GM19023 (cell line): ENCODE data around the gene NUTM2F.
A peak's percentile ranks its signal among the peaks of the same experiment; 100 is the strongest.
"Not testable (repeated sequence)": the region's sequence is repeated elsewhere in the genome, so short reads cannot be mapped to it uniquely, and the experiment has no call there.

Experiments
- ATAC-seq: cut with Tn5 transposase; IDR thresholded peaks from one replicate; pipeline ENCODE4 v1.9.1; 2021; ENCODE audit warnings: mild to moderate bottlenecking, moderate library complexity; ENCODE audit not compliant: unreplicated experiment

Gene NUTM2F, protein sequence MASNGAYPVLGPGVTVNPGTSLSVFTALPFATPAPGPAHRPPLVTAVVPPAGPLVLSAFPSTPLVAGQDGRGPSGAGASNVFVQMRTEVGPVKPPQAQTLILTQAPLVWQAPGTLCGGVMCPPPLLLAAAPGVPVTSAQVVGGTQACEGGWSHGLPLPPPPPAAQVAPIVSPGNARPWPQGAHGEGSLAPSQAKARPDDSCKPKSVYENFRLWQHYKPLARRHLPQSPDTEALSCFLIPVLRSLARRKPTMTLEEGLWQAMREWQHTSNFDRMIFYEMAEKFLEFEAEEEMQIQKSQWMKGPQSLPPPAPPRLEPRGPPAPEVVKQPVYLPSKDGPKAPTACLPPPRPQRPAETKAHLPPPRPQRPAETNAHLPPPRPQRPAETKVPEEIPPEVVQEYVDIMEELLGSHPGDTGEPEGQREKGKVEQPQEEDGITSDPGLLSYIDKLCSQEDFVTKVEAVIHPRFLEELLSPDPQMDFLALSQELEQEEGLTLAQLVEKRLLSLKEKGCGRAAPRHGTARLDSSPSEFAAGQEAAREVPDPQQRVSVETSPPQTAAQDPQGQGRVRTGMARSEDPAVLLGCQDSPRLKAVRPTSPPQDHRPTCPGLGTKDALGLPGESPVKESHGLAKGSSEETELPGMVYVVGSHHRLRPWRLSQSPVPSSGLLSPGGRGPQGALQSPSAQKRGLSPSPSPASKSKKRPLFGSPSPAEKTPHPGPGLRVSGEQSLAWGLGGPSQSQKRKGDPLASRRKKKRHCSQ

DNA sequence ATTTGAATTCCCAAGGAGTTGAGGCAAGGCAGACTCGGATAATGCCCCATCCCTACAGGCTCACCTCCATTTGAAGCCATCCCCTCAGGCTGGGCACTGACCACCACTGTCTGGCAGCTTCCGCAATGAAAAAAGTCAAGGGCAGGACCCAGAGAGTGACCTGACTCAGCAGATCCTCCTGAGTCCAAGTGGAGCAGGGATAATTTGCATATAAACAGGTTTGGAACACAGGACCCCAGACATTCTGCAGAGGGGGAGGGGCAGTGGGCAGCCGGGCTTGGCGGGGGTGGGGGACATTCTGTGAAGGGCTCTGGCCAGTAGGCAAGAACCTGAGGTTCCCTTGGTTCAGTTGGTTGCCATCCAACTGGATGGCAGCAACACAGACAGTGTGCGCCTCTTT is at the start of gene NUTM2F:
Gene NUTM2F (minus strand): TSS at position 101 of the 400 bp plus-strand sequence. CDS start 21 bp downstream, at position 80.
- not testable (repeated sequence) for ATAC-seq

DNA sequence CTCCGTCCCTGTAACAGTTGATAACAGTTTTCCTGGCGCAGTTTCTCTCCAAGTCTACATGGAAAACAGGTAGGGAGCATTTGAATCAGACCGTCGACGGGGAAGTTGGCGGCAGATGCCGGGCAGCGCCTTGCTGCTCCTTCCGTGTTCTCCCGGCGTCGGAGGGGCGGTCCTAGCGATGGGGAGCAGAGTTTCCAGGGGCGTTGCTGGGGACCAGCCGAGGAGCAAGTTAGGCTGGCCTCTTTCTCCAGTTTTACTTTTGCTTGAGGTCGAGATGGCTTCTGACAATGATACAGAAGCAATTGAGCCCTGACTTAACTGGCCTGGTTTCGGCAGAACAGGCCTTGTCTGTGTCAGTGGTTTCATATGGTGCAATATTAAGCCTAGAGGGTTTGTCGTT is 46.8 kb upstream of the NUTM2F start:
- peak; percentile 66 for ATAC-seq

- peak; percentile 91 for ATAC-seq
Measured at GRCh38 chr9:94374176-94375056, 46.0 kb upstream of the NUTM2F start.

DNA sequence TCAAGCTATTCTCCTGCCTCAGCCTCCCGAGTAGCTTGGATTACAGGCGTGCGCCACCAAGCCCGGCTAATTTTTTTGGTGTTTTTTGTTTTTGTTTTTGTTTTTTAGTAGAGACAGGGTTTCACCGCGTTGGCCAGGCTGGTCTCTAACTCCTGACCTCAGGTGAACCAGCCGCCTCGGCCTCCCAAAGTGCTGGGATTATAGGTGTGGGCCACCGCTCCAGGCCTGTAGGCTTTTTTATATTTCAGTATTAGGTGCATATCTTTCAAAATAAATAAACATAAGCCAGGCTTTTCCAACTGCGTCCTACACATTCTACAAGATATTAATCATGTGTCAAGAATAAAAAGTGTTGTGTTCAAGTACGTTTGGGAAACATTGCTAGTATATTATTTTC is 45.3 kb upstream of the NUTM2F start:
- ATAC-seq = not testable (repeated sequence)

DNA sequence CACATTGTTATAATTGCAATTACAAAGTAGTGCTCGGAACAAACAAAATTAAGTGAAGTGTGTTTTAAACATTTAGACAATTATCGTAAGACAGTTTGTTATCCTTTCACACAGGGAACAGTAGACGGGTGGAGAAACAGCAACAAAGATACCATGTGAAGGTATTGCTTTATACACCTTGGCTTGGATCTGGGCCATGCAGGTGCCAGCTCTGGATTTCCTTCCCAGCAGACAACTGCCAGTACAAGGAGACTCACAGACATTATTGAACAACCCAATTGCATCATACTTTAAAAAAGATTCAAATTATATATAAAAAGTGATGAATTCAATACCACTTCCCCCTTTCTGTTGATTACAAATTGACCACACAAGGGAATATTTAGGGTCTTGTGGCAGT is 41.8 kb upstream of the NUTM2F start:
- ATAC-seq = not testable (repeated sequence)

DNA sequence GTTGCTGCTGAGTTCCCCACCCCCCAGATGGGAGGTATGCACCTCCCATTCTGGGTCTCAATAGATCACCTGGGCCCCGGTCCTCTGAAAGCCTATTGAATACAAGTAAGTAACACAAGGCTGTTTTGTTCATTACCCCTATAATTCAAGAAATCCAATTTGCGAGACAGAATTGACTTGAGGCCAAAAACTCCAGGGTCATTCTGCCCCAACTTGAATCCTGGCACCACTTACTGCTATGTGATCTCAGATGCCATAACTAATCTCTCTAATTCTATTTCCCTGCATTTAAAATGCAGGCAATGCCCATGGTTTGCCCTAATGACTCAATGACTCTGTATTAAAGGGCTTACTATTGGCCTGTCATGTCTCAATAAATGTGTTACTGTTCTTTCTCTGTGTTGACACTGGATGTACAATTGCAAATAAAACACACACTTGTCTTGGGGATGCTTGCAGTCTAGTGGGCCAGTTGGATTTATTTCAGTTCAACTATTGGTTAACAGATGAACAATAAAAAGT is 35.7 kb upstream of the NUTM2F start:
- not testable (repeated sequence) for ATAC-seq

DNA sequence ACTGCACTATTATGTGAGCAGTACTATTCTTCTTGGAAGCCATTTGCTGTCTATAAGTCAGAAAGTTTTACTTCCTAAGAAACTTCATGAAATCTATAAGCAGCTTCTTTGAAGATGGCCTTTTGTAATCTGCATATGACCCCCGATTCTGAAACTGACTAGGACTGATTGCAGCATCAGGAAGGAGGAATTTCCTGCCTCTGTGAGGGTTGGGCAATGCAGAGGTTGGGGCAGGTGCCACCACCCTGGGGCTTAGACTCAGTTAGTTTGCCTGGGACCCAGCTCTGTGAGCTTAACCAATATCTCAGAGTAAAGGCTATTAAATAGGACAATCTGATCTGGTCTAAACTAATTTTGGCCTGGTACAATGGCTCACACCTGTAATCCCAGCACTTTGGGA is 28.7 kb upstream of the NUTM2F start:
- not testable (repeated sequence) for ATAC-seq

DNA sequence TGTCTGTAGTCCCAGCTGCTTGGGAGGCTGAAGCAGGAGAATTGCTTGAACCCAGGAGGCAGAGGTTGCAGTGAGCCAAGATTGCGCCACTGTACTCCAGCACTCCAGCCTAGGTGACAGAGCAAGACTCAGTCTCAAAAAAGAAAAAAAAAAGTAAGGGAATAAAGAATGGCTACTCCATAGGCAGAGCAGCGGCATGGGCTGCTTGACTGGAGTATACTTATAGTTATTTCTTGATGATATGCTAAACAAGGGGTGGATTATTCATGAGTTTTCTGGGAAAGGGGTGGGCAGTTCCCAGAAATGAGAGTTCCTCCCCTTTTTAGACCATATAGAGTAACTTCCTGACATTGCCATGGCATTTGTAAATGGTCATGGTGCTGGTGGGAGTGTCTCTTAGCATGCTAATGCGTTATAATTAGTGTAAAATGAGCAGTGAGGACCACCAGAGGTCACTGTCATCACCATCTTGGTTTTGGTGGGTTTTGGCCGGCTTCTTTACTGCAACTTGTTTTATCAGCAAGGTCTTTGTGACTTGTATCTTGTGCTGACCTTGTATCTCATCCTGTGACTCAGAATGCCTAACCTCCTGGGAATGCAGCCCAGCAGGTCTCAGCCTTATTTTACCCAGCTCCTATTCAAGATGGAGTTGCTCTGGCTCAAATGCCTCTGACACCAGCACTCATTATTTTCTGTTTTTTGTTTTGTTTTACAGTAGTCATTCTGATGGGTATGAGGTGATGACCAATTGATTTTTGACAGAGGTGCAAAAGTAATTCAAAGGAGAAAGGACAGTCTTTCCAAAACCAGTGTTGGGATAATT is 23.7 kb upstream of the NUTM2F start:
- ATAC-seq = not testable (repeated sequence)

DNA sequence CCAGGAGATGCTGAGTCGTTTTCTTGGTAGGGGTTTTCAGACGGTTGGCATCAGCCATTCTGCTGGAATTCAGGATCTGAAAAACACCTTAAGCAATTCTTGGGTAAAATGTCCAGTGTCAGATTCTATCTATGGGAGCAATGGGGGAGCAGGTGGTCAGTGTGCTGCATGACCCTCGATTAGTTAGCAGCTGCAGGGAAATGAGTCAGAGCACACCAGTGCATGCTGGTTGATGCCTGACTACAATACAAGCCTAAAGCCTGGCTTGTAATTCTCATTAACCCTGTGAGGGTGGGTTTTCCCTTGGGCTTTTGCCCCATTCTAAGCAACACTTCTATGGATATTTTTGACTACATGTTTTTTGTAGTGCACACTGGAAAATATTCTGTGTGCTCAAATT is 20.3 kb upstream of the NUTM2F start:
- ATAC-seq = not testable (repeated sequence)

DNA sequence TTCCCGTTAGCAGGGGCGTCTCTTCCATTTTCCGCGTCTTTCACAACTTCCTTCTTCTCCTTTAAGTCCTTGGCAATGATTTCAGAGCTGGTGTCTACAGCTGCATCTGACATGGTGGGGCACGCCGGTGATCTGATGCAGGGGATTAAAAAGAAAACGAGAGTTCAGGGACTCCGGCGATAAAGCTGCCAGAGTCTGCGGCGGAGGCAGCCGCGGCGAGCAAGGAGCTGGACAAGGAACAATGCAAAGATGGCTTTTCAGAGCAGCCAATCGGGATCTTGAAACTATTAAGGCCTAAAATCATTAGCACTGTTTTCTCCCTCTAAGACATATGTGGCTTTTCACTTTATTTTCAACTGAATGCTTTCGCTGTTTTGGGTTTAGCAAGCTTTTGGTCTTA is 19.0 kb upstream of the NUTM2F start:
- not testable (repeated sequence) for ATAC-seq

DNA sequence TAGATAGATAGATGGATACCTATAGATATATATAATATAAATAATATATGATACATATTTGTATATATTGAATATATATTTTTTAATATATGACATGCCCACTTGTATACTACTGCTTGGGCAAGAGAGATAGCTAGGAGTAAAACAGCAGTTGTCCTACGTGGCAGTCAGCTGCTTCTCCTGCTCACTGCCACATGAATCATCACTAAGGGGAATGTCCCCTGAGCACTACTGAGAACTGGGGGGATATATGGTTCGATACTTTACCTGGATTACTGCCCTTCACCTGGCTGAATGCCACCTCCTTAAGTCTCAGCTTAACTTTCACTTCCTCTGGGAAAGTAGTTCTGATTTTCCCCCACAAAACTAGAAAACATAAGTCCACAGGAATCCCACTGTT is 13.3 kb upstream of the NUTM2F start:
- not testable (repeated sequence) for ATAC-seq

GRCh38 chr9:94340750-94341149 is 12.3 kb upstream of the NUTM2F start:
- ATAC-seq = not testable (repeated sequence)

DNA sequence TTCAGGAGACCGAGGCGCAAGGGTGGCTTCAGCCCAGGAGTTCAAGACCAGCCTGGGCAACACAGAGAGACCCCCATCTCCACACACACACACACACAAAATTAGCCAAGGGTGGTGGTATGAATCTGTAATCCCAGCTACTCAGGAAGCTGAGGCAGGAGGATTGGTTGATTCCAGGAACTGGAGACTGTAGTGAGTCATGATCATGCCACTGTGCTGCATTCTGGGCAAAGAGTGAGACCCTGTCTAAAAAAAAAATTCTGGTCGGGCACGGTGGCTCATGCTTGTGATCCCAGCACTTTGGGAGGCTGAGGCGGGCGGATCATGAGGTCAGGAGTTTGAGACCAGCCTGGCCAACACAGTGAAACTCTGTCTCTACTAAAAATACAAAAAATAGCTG is 11.2 kb upstream of the NUTM2F start:
- not testable (repeated sequence) for ATAC-seq

DNA sequence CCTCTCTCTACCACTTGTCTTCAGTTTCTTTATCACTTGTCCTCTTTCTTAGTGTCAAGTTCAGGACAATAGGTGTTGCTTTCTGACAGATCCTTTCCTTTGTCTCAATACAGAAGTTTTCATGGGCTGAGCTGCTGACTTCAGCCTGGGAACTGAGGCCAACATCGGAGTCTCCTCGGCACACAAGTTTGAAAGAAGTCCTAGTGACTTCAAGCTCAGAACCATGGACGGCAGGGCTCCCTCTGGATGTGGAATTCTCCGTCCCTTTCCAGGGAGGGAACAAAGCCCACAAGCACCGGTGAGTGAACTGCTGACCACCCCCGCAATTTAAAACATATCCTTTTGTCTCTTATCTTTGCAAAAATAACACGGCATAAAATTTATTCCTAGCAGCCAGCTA is 10.3 kb upstream of the NUTM2F start:
- not testable (repeated sequence) for ATAC-seq

- ATAC-seq = not testable (repeated sequence)
Measured at GRCh38 chr9:94336445-94336844, 8.0 kb upstream of the NUTM2F start.

- not testable (repeated sequence) for ATAC-seq
Measured at GRCh38 chr9:94325583-94325982, 2.9 kb downstream of the NUTM2F start.

GRCh38 chr9:94323153-94323798 is 5.2 kb downstream of the NUTM2F start:
- ATAC-seq = not testable (repeated sequence)

GRCh38 chr9:94322342-94322940 is 6.0 kb downstream of the NUTM2F start:
- ATAC-seq = not testable (repeated sequence)
